ENCODE data around the gene DEF6. TPM values are rescaled to one million over a fixed set of nuclear protein-coding genes. Genes with fewer than 3 reads are reported as not detected.
A peak's percentile ranks its signal among the peaks of the same experiment; 100 is the strongest.

DEF6 gene
- total and polyA plus RNA-seq, 4 donors = 11.2 to 28.6 (median 19.0) TPM

- peaks cover 0 to 7% (median 3%) of the 10 kb centered on the region in 4 donors for H3K36me3 ChIP-seq (ENCODE audit: control insufficient read depth in 4 of 4, insufficient read depth in 4 of 4, low read length in 4 of 4)
- ATAC-seq (ENCODE audit: insufficient read depth, low FRiP score) (no peak), DNase-seq (no peak)
- WGBS, 2 donors = 96% methylated on average over 3 of the region's 3 CpGs
- H3K4me3 ChIP-seq = no peak overlapping the region
- H3K27me3 ChIP-seq (ENCODE audit: control insufficient read depth in 3 of 3, insufficient read depth in 3 of 3, low read length in 2 of 3) = no peaks in the 10 kb centered on the region
- peaks cover 0 to 3% (median 0%) of the 10 kb centered on the region in 5 donors for H3K4me1 ChIP-seq (ENCODE audit: control insufficient read depth in 5 of 5, insufficient read depth in 5 of 5, low read length in 5 of 5)
- H3K27ac ChIP-seq (ENCODE audit: low read depth in 1 of 2, low read length in 1 of 2) = no peak overlapping the region
- no peak overlapping the region for H3K9ac ChIP-seq (ENCODE audit: insufficient read depth in 1 of 2, low read length in 2 of 2)
- H3K9me3 ChIP-seq (ENCODE audit: control insufficient read depth in 4 of 4, insufficient read depth in 3 of 4, low read length in 3 of 4) = peaks cover 0 to 2% (median 0%) of the 10 kb centered on the region in 4 donors
- TF ChIP-seq, protein P1, sequence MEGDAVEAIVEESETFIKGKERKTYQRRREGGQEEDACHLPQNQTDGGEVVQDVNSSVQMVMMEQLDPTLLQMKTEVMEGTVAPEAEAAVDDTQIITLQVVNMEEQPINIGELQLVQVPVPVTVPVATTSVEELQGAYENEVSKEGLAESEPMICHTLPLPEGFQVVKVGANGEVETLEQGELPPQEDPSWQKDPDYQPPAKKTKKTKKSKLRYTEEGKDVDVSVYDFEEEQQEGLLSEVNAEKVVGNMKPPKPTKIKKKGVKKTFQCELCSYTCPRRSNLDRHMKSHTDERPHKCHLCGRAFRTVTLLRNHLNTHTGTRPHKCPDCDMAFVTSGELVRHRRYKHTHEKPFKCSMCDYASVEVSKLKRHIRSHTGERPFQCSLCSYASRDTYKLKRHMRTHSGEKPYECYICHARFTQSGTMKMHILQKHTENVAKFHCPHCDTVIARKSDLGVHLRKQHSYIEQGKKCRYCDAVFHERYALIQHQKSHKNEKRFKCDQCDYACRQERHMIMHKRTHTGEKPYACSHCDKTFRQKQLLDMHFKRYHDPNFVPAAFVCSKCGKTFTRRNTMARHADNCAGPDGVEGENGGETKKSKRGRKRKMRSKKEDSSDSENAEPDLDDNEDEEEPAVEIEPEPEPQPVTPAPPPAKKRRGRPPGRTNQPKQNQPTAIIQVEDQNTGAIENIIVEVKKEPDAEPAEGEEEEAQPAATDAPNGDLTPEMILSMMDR (IDR thresholded peaks at IDR 0.05; ENCODE audit: control extremely low read depth, extremely low read depth) = no peak
These were observed 45.7 kb upstream of the DEF6 start for GRCh38 chr6:35251949-35252348.

DNA sequence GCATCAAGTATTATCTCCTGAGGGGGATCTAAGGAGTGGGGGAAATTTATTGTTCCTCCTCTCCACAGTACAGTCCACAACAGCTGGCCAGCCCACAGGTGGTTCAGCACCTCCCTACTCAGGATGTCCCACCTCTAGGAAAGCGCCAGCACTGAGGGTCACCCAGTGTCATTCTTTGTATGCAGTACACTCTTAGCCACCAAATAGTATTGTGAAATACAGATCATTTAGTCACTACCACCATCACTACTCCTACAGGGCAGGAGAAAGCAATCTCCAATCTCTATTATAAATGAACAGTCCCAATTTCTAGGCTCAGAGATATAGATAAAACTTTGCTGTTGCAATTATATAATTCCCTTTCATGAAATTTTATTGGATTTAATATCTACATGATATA lies 44.4 kb upstream of the DEF6 start:
- Histone ChIP-seq H3K27ac (ENCODE audit: low read depth in 1 of 2, low read length in 1 of 2) (no peak overlapping the region), H3K36me3 (ENCODE audit: control insufficient read depth in 4 of 4, insufficient read depth in 4 of 4, low read length in 4 of 4) (peaks cover 0 to 6% (median 3%) of the 10 kb centered on the region in 4 donors), H3K4me1 (ENCODE audit: control insufficient read depth in 5 of 5, insufficient read depth in 5 of 5, low read length in 5 of 5) (peaks cover 0 to 7% (median 1%) of the 10 kb centered on the region in 5 donors), H3K9me3 (ENCODE audit: control insufficient read depth in 4 of 4, insufficient read depth in 3 of 4, low read length in 3 of 4) (peaks cover 0 to 2% (median 0%) of the 10 kb centered on the region in 4 donors), H3K4me3 (no peak overlapping the region), H3K9ac (ENCODE audit: insufficient read depth in 1 of 2, low read length in 2 of 2) (no peak overlapping the region), H3K27me3 (ENCODE audit: control insufficient read depth in 3 of 3, insufficient read depth in 3 of 3, low read length in 2 of 3) (no peaks in the 10 kb centered on the region)
- TF ChIP-seq, protein P1 (IDR thresholded peaks at IDR 0.05; ENCODE audit: control extremely low read depth, extremely low read depth) = no peak
- ATAC-seq (ENCODE audit: insufficient read depth, low FRiP score) (no peak), DNase-seq (no peak)
- WGBS, 2 donors = 90 to 93% methylated on average over 1 of the region's 1 CpG

- Histone ChIP-seq H3K4me1 (ENCODE audit: control insufficient read depth in 5 of 5, insufficient read depth in 5 of 5, low read length in 5 of 5) (peaks cover 0 to 22% (median 4%) of the 10 kb centered on the region in 5 donors), H3K9me3 (ENCODE audit: control insufficient read depth in 4 of 4, insufficient read depth in 3 of 4, low read length in 3 of 4) (no peaks in the 10 kb centered on the region), H3K4me3 (peak overlapping the region; percentile 20), H3K36me3 (ENCODE audit: control insufficient read depth in 4 of 4, insufficient read depth in 4 of 4, low read length in 4 of 4) (peaks cover 0 to 3% (median 1%) of the 10 kb centered on the region in 4 donors), H3K27ac (ENCODE audit: low read depth in 1 of 2, low read length in 1 of 2) (peak overlapping the region in 1 of 2 donors; percentile 53), H3K9ac (ENCODE audit: insufficient read depth in 1 of 2, low read length in 2 of 2) (peak overlapping the region; percentile 89 to 94), H3K27me3 (ENCODE audit: control insufficient read depth in 3 of 3, insufficient read depth in 3 of 3, low read length in 2 of 3) (no peaks in the 10 kb centered on the region)
- WGBS, 2 donors = 52 to 53% methylated on average over 7 of the region's 7 CpGs
- TF ChIP-seq, protein P1 (IDR thresholded peaks at IDR 0.05; ENCODE audit: control extremely low read depth, extremely low read depth) = no peak
- DNase-seq = no peak
- ATAC-seq (ENCODE audit: insufficient read depth, low FRiP score) = no peak
These were observed 39.3 kb upstream of the DEF6 start for GRCh38 chr6:35258336-35258735.

DNA sequence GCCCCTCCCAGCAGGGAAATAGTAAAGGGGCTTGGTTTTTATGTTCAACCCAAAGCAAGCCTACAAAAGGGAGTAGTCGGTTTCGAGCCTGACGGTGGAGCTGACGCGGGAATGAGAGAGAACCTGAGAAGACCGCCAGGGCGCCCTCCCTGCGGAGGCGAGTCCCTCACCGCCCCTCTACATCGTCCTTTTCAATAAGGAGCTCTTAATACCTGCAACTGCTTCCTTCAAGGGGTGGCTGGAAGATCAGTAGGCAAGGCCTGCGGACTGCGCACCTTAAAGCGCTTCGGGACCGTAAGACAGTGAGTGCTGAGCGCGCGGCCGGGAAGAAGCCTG lies 38.8 kb upstream of the DEF6 start:
- H3K9ac ChIP-seq (ENCODE audit: insufficient read depth in 1 of 2, low read length in 2 of 2) = peak overlapping the region; percentile 89 to 94
- 0 to 1% methylated on average over 20 of the region's 20 CpGs for WGBS, 2 donors

More for the DNA sequence above, 38.8 kb upstream of the DEF6 start:
- TF ChIP-seq, protein P1 (IDR thresholded peaks at IDR 0.05; ENCODE audit: control extremely low read depth, extremely low read depth) = no peak
- peak overlapping the region; percentile 53 to 98 for H3K27ac ChIP-seq (ENCODE audit: low read depth in 1 of 2, low read length in 1 of 2)
- DNase-seq (peak in 2 of 3 donors; percentile 60), ATAC-seq (ENCODE audit: insufficient read depth, low FRiP score) (no peak)
- peak overlapping the region; percentile 84 for H3K4me3 ChIP-seq
- peaks cover 0 to under 1% (median 0%) of the 10 kb centered on the region in 4 donors for H3K36me3 ChIP-seq (ENCODE audit: control insufficient read depth in 4 of 4, insufficient read depth in 4 of 4, low read length in 4 of 4)
- no peaks in the 10 kb centered on the region for H3K27me3 ChIP-seq (ENCODE audit: control insufficient read depth in 3 of 3, insufficient read depth in 3 of 3, low read length in 2 of 3)
- no peaks in the 10 kb centered on the region for H3K9me3 ChIP-seq (ENCODE audit: control insufficient read depth in 4 of 4, insufficient read depth in 3 of 4, low read length in 3 of 4)
- H3K4me1 ChIP-seq (ENCODE audit: control insufficient read depth in 5 of 5, insufficient read depth in 5 of 5, low read length in 5 of 5) = peaks cover 0 to 23% (median 4%) of the 10 kb centered on the region in 5 donors
